ENCODE measurements around the gene ATP5F1E.

The ATP5F1E gene

GRCh38 chr20:59025086-59025485 lies 7.0 kb downstream of the ATP5F1E start:
- TF ChIP-seq, protein P1, sequence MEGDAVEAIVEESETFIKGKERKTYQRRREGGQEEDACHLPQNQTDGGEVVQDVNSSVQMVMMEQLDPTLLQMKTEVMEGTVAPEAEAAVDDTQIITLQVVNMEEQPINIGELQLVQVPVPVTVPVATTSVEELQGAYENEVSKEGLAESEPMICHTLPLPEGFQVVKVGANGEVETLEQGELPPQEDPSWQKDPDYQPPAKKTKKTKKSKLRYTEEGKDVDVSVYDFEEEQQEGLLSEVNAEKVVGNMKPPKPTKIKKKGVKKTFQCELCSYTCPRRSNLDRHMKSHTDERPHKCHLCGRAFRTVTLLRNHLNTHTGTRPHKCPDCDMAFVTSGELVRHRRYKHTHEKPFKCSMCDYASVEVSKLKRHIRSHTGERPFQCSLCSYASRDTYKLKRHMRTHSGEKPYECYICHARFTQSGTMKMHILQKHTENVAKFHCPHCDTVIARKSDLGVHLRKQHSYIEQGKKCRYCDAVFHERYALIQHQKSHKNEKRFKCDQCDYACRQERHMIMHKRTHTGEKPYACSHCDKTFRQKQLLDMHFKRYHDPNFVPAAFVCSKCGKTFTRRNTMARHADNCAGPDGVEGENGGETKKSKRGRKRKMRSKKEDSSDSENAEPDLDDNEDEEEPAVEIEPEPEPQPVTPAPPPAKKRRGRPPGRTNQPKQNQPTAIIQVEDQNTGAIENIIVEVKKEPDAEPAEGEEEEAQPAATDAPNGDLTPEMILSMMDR (IDR thresholded peaks at IDR 0.05; ENCODE audit: borderline replicate concordance, control extremely low read depth, extremely low read depth, insufficient read depth, missing control alignments) = no peak
- in situ Hi-C loops (cut with MboI; ENCODE audit: low sequenced_read_pairs, unreplicated experiment) = no loop called here

DNA sequence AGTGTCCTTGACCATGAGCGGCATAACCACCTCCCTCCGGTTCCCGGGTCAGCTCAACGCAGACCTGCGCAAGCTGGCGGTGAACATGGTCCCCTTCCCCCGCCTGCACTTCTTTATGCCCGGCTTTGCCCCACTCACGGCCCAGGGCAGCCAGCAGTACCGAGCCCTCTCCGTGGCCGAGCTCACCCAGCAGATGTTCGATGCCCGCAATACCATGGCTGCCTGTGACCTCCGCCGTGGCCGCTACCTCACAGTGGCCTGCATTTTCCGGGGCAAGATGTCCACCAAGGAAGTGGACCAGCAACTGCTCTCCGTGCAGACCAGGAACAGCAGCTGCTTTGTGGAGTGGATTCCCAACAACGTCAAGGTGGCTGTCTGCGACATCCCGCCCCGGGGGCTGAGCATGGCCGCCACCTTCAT lies 8.0 kb downstream of the ATP5F1E start:
- no peak for DNase-seq (ENCODE audit: low spot score)
- in situ Hi-C loops (cut with MboI; ENCODE audit: low sequenced_read_pairs, unreplicated experiment) = no loop called here
- TF ChIP-seq, protein P1 (IDR thresholded peaks at IDR 0.05; ENCODE audit: borderline replicate concordance, control extremely low read depth, extremely low read depth, insufficient read depth, missing control alignments) = no peak

More at GRCh38 chr20:59025086-59025485, 7.0 kb downstream of the ATP5F1E start:
- no peak for DNase-seq (ENCODE audit: low spot score)

GRCh38 chr20:59023616-59024015 lies 8.5 kb downstream of the ATP5F1E start:
- TF ChIP-seq, protein P1 (IDR thresholded peaks at IDR 0.05; ENCODE audit: borderline replicate concordance, control extremely low read depth, extremely low read depth, insufficient read depth, missing control alignments) = no peak
- in situ Hi-C loops (cut with MboI; ENCODE audit: low sequenced_read_pairs, unreplicated experiment) = no loop called here
- DNase-seq (ENCODE audit: low spot score) = no peak

DNA sequence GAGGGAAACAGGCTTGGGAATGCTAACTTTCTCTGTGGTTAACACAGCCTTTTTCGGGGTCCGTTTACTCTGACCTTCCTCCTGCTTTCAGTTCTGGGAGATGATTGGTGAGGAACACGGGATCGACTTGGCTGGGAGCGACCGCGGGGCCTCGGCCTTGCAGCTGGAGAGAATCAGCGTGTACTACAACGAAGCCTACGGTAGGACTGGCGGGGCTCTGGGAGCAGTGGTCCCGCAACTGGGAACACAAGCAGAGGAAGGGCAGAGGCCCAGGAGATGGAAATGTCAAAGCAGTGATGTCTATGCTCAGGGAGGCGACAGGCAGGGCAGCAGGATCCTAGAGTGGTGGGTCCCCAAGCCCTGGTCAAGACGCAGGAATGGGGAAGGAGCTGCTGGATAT lies 9.4 kb downstream of the ATP5F1E start:
- in situ Hi-C loops (cut with MboI; ENCODE audit: low sequenced_read_pairs, unreplicated experiment) = no loop called here
- TF ChIP-seq, protein P1 (IDR thresholded peaks at IDR 0.05; ENCODE audit: borderline replicate concordance, control extremely low read depth, extremely low read depth, insufficient read depth, missing control alignments) = no peak

GRCh38 chr20:59020938-59021551 lies 11.1 kb downstream of the ATP5F1E start:
- in situ Hi-C loops (cut with MboI; ENCODE audit: low sequenced_read_pairs, unreplicated experiment) = no loop called here
- no peak for DNase-seq (ENCODE audit: low spot score)
- TF ChIP-seq, protein P1 (IDR thresholded peaks at IDR 0.05; ENCODE audit: borderline replicate concordance, control extremely low read depth, extremely low read depth, insufficient read depth, missing control alignments) = no peak

More for the DNA sequence above, 9.4 kb downstream of the ATP5F1E start:
- no peak for DNase-seq (ENCODE audit: low spot score)

DNA sequence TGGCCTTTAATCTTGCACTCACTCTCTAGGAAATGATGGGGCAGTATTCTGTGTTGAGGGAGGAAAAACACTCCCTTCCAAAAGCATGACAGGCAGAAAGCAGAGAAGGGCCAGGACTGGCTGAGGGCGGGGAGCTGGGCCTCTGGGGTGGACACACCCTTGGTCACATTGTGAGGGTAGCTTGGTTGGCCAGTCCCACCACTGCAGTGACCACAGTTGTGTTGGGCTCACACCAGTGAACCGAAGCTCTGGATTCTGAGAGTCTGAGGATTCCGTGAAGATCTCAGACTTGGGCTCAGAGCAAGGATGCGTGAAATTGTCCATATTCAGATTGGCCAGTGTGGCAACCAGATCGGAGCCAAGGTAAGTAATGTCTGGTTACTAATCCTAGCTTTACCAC lies 12.9 kb downstream of the ATP5F1E start, which contains the start of gene TUBB1:
TSS of gene TUBB1 (plus strand) at position 213 of the 400 bp plus-strand sequence. CDS start at position 307, 94 bp downstream.
- no peak for DNase-seq (ENCODE audit: low spot score)
- TF ChIP-seq, protein P1 (IDR thresholded peaks at IDR 0.05; ENCODE audit: borderline replicate concordance, control extremely low read depth, extremely low read depth, insufficient read depth, missing control alignments) = no peak
- in situ Hi-C loops (cut with MboI; ENCODE audit: low sequenced_read_pairs, unreplicated experiment) = no loop called here

Data from GM13976 (cell line).